Measurements from ENCODE around the gene ACADSB. TPM values are rescaled to one million over a fixed set of nuclear protein-coding genes. Genes with fewer than 3 reads are reported as not detected.

The ACADSB gene
- total RNA-seq: 5.1 and 5.6 TPM in 2 replicates

GRCh38 chr10:123008355-123009104, at the start of gene ACADSB, which contains the start of gene IKZF5:
Gene ACADSB, plus strand, starts transcription at chr10:123009006. Its CDS starts 24 bp downstream, at chr10:123009030.
Gene IKZF5, minus strand, starts transcription at chr10:123008795. Its CDS starts 10,170 bp downstream, at chr10:122998625.
- Histone ChIP-seq H3K4me3 (ENCODE audit: low read depth, low read length) (peak within 1 kb of the TSS; percentile 84), H3K27me3 (ENCODE audit: control insufficient read depth, insufficient read depth, low read length) (no peaks in the 10 kb centered on the region), H3K36me3 (ENCODE audit: control insufficient read depth, insufficient read depth, low read length) (no peaks in the 10 kb centered on the region)
- peak; percentile 84 for DNase-seq (ENCODE audit: low read depth)
- TF ChIP-seq CTCF (IDR thresholded peaks at IDR 0.05; ENCODE audit: insufficient read depth, low read length, poor library complexity, severe bottlenecking): no peak

- Histone ChIP-seq H3K4me3 (ENCODE audit: low read depth, low read length) (no peak overlapping the region), H3K27me3 (ENCODE audit: control insufficient read depth, insufficient read depth, low read length) (no peaks in the 10 kb centered on the region), H3K36me3 (ENCODE audit: control insufficient read depth, insufficient read depth, low read length) (no peaks in the 10 kb centered on the region)
- TF ChIP-seq CTCF (IDR thresholded peaks at IDR 0.05; ENCODE audit: insufficient read depth, low read length, poor library complexity, severe bottlenecking): no peak
- DNase-seq (ENCODE audit: low read depth): no peak
These were observed 46.4 kb upstream of the ACADSB start for GRCh38 chr10:122962405-122962804.

GRCh38 chr10:122966879-122967278, 41.9 kb upstream of the ACADSB start:
- DNase-seq (ENCODE audit: low read depth): no peak
- H3K27me3 ChIP-seq (ENCODE audit: control insufficient read depth, insufficient read depth, low read length): no peaks in the 10 kb centered on the region
- H3K4me3 ChIP-seq (ENCODE audit: low read depth, low read length): no peak overlapping the region
- no peaks in the 10 kb centered on the region for H3K36me3 ChIP-seq (ENCODE audit: control insufficient read depth, insufficient read depth, low read length)
- TF ChIP-seq CTCF (IDR thresholded peaks at IDR 0.05; ENCODE audit: insufficient read depth, low read length, poor library complexity, severe bottlenecking): no peak

GRCh38 chr10:122968698-122969097, 40.1 kb upstream of the ACADSB start:
- Histone ChIP-seq H3K4me3 (ENCODE audit: low read depth, low read length) (no peak overlapping the region), H3K36me3 (ENCODE audit: control insufficient read depth, insufficient read depth, low read length) (no peaks in the 10 kb centered on the region), H3K27me3 (ENCODE audit: control insufficient read depth, insufficient read depth, low read length) (no peaks in the 10 kb centered on the region)
- no peak for TF ChIP-seq CTCF (IDR thresholded peaks at IDR 0.05; ENCODE audit: insufficient read depth, low read length, poor library complexity, severe bottlenecking)
- no peak for DNase-seq (ENCODE audit: low read depth)

GRCh38 chr10:122974023-122974422, 34.8 kb upstream of the ACADSB start:
- no peak for TF ChIP-seq CTCF (IDR thresholded peaks at IDR 0.05; ENCODE audit: insufficient read depth, low read length, poor library complexity, severe bottlenecking)
- no peak for DNase-seq (ENCODE audit: low read depth)
- no peaks in the 10 kb centered on the region for H3K36me3 ChIP-seq (ENCODE audit: control insufficient read depth, insufficient read depth, low read length)
- no peak overlapping the region for H3K4me3 ChIP-seq (ENCODE audit: low read depth, low read length)
- H3K27me3 ChIP-seq (ENCODE audit: control insufficient read depth, insufficient read depth, low read length): no peaks in the 10 kb centered on the region
